Ovary (tissue), 3 donors: ENCODE results near the gene RBBP8NL.

Source experiments
- POLR2A ChIP-seq: fragments of 450-650 bp; IDR thresholded peaks from one replicate; pipeline ENCODE4 v1.6.1; 2017; ENCODE audit warnings: antibody characterized with exemption, mild to moderate bottlenecking, moderate library complexity
- TF ChIP-seq, protein P1 (sequence below), 3 donors: fragments of 450-650 bp in 2 of 3; fragments of 200-600 bp in 1 of 3; IDR thresholded peaks; one replicate each; pipeline versions ENCODE4 v1.5.1 to v1.8.0; 2016 to 2022; ENCODE audit warnings: antibody characterized with exemption in 3 of 3, mild to moderate bottlenecking in 1 of 3
- donor health status: DM: no; HTN: no; CAD: no.

DNA sequence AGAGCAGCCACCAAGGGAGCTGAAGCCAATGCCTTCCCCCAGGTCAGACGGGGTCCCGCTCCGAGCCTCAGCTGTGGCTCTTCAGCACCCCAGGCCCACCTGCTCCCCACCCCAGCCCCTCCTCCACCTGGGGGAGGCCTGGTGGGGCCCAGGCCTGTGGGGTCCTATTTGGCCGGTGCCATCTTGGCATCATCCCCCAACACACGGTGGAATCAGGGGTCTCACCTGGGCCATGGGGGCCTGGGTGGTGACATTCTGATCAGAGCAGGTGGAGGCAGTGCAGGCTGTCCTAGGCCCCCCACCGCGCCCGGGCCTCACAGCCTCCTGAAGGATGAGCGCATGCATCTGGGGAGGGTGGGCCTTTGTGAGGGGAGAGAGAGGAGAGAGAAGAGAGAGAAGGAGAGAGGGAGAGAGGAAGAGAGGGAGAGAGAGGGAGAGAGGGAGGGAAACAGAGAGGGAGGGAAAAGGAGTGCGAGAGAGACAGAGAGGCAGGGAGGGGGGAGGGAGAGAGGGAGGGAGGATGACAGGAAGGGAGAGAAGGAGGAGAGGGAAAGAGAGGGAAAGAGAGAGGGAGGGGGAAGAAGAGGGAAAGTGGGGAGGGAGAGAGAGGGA is 23.9 kb upstream of the RBBP8NL start:
- TF ChIP-seq, protein P1, sequence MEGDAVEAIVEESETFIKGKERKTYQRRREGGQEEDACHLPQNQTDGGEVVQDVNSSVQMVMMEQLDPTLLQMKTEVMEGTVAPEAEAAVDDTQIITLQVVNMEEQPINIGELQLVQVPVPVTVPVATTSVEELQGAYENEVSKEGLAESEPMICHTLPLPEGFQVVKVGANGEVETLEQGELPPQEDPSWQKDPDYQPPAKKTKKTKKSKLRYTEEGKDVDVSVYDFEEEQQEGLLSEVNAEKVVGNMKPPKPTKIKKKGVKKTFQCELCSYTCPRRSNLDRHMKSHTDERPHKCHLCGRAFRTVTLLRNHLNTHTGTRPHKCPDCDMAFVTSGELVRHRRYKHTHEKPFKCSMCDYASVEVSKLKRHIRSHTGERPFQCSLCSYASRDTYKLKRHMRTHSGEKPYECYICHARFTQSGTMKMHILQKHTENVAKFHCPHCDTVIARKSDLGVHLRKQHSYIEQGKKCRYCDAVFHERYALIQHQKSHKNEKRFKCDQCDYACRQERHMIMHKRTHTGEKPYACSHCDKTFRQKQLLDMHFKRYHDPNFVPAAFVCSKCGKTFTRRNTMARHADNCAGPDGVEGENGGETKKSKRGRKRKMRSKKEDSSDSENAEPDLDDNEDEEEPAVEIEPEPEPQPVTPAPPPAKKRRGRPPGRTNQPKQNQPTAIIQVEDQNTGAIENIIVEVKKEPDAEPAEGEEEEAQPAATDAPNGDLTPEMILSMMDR (IDR thresholded peaks at IDR 0.05), result no peak
- no peak for TF ChIP-seq POLR2A
